Measurements from ENCODE around the gene C19orf38. TPM values are rescaled to one million over a fixed set of nuclear protein-coding genes. Genes with fewer than 3 reads are reported as not detected.

Gene C19orf38
- total RNA-seq, 1 experiment from 2014 or later, result not detected

DNA sequence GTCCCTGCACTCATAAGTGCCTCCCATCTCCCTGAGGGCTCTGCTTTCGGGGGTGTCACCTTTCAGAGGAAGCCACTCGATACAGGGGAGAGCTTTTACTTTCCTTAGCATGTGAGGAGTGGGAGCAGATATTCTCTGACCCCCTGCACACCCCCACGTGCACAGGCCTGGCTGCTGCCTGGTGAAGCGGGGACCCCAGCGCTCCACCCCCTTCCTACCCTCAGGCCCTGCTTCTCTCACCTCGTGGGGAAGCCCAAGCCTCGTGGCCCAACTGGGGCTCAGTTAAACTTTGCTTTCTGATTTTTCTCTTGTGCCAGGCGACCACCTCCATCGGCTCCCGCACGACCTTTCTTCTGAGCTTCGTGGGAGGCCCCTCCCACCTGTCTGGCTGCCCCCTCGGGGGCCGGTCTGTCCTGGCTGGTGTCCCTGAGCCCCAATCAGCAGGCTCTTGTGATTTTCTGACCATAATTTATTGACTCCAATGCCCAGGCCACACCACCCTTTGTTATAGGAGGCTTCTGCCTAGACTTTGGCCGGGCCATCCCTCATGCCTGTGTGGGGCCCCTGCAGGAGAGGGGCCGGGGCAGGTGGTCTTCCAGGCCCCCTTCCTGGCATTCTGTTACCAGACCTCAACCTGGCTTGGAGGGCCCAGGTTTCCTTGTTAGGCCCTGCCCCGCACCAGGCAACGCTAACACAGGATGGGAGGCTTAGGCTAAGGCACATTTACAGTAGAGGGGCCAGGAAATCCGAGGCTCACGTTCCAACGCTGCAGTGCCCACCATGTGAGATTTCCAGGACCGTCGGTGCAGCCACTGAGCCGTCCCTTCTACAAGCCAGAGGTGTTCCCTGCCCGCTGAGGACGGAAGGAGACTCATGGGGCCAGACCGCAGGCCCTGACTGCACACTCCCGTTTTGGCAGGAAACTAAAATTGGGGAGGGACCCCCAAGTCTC, 16.0 kb upstream of the C19orf38 start:
- no peak overlapping the region for H3K56ac ChIP-seq (ENCODE audit: insufficient read length, low read depth, low read length)
- H3K14ac ChIP-seq (ENCODE audit: insufficient read depth, low read length), result no peak overlapping the region
- TF ChIP-seq, protein P1, sequence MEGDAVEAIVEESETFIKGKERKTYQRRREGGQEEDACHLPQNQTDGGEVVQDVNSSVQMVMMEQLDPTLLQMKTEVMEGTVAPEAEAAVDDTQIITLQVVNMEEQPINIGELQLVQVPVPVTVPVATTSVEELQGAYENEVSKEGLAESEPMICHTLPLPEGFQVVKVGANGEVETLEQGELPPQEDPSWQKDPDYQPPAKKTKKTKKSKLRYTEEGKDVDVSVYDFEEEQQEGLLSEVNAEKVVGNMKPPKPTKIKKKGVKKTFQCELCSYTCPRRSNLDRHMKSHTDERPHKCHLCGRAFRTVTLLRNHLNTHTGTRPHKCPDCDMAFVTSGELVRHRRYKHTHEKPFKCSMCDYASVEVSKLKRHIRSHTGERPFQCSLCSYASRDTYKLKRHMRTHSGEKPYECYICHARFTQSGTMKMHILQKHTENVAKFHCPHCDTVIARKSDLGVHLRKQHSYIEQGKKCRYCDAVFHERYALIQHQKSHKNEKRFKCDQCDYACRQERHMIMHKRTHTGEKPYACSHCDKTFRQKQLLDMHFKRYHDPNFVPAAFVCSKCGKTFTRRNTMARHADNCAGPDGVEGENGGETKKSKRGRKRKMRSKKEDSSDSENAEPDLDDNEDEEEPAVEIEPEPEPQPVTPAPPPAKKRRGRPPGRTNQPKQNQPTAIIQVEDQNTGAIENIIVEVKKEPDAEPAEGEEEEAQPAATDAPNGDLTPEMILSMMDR (conservative IDR thresholded peaks at IDR 0.05), result no peak
- Mint-ChIP-seq H3K36me3 (ENCODE audit: insufficient read depth in 1 of 3, low read depth in 3 of 3) (peaks cover 3 to 27% (median 17%) of the 10 kb centered on the region in 3 experiments; a peak in 6 of 7 replicates), H3K4me1 (peaks cover 0 to 10% of the 10 kb centered on the region in 2 experiments; a peak in 1 of 4 replicates), H3K4me3 (no peak overlapping the region), H3K9me3 (peaks cover 11% of the 10 kb centered on the region in 2 experiments; a peak in 4 of 5 replicates), H3K27ac (peak overlapping the region in 1 of 3 experiments; percentile 44; a peak in 1 of 7 replicates), H3K27me3 (ENCODE audit: low read depth) (peaks cover 12% of the 10 kb centered on the region)
- H3K9ac ChIP-seq (ENCODE audit: extremely low read depth, insufficient read length, low read length), result no peak overlapping the region
- no peak overlapping the region for H3K23ac ChIP-seq (ENCODE audit: insufficient read length, low read depth, low read length)
- H3K18ac ChIP-seq (ENCODE audit: insufficient read length, low read depth, low read length), result no peak overlapping the region
- H3K79me1 ChIP-seq (ENCODE audit: insufficient read depth, low read depth, low read length, poor library complexity, severe bottlenecking), result no peaks in the 10 kb centered on the region
- H4K5ac ChIP-seq (ENCODE audit: insufficient read length, low read depth, low read length), result no peak overlapping the region
- H3K4me2 ChIP-seq (ENCODE audit: insufficient read depth, insufficient read length, low read length), result no peak overlapping the region
- H2BK15ac ChIP-seq (ENCODE audit: low read depth, low read length), result no peak overlapping the region
- no peaks in the 10 kb centered on the region for H3K27me3 ChIP-seq (ENCODE audit: insufficient read depth, low read length)
- no peak overlapping the region for H3K4ac ChIP-seq (ENCODE audit: low read depth, low read length)
- no peak overlapping the region for H2BK120ac ChIP-seq (ENCODE audit: low read depth, low read length, poor library complexity, severe bottlenecking)
- H2BK5ac ChIP-seq (ENCODE audit: insufficient read length, low read length), result no peak overlapping the region
- H2AK5ac ChIP-seq (ENCODE audit: insufficient read length, low read length), result no peak overlapping the region
- no peaks in the 10 kb centered on the region; the same call in 1 of the 2 replicates for H3K4me1 ChIP-seq (ENCODE audit: insufficient read depth, low read length)
- H3K79me2 ChIP-seq (ENCODE audit: insufficient read depth, low read length), result no peaks in the 10 kb centered on the region
- H3K27ac ChIP-seq (ENCODE audit: insufficient read length, low read depth, low read length), result no peak overlapping the region
- H3K23me2 ChIP-seq (ENCODE audit: insufficient read length, low read depth, low read length, poor library complexity, severe bottlenecking), result no peaks in the 10 kb centered on the region
- H3T11ph ChIP-seq (ENCODE audit: low read length), result no peak overlapping the region
- H2BK20ac ChIP-seq (ENCODE audit: low read depth, low read length, poor library complexity, severe bottlenecking), result no peak overlapping the region
- no peak for DNase-seq
- no peaks in the 10 kb centered on the region for H3K9me3 ChIP-seq (ENCODE audit: control insufficient read depth, low read depth, low read length)
- H2AFZ ChIP-seq (ENCODE audit: low read length), result no peak overlapping the region
- no peak overlapping the region for H2BK12ac ChIP-seq (ENCODE audit: insufficient read length, low read depth, low read length)
- no CpG with 5 or more reads among the region's 28 CpGs for WGBS (ENCODE audit: extremely low coverage, insufficient read length, low lambda C conversion rate)
- no peak overlapping the region for H4K91ac ChIP-seq (ENCODE audit: insufficient read length, low read depth, low read length)
- no peak overlapping the region for H4K8ac ChIP-seq (replicated peaks; ENCODE audit: insufficient read length, low read depth, low read length)
- H4K20me1 ChIP-seq (ENCODE audit: control insufficient read depth, insufficient read depth, insufficient read length), result no peaks in the 10 kb centered on the region
